CD4-positive, alpha-beta T cell treated with Interleukin-17A for 4 hours (primary cell): Measurements from ENCODE around the gene SAG.
A peak's percentile ranks its signal among the peaks of the same experiment; 100 is the strongest.

Experiments used
- DNase-seq: peaks from one replicate; pipeline ENCODE4 v3.0.0-alpha.2; 2020; ENCODE audit warnings: mixed read lengths

SAG gene

GRCh38 chr2:233307565-233307964 is at the start of gene SAG:
TSS of gene SAG (plus strand) at chr2:233307816. CDS start at chr2:233309190, 1,374 bp downstream.
- no peak for DNase-seq

- no peak for DNase-seq
These were observed 49.4 kb upstream of the SAG start for GRCh38 chr2:233258211-233258610.

GRCh38 chr2:233259730-233260129 is 47.9 kb upstream of the SAG start:
- no peak for DNase-seq

- DNase-seq: no peak
These were observed 47.0 kb upstream of the SAG start for GRCh38 chr2:233260661-233261060.

GRCh38 chr2:233261819-233262555 is 45.6 kb upstream of the SAG start:
- no peak for DNase-seq

- no peak for DNase-seq
These were observed 45.1 kb upstream of the SAG start for GRCh38 chr2:233262562-233262961.

GRCh38 chr2:233263045-233263570 is 44.5 kb upstream of the SAG start:
- DNase-seq: no peak

GRCh38 chr2:233264667-233265066 is 42.9 kb upstream of the SAG start:
- DNase-seq: no peak

- no peak for DNase-seq
These were observed 41.7 kb upstream of the SAG start for GRCh38 chr2:233265899-233266431.

GRCh38 chr2:233266481-233266880 is 41.1 kb upstream of the SAG start:
- no peak for DNase-seq

- DNase-seq: peak; percentile 82
These were observed 39.9 kb upstream of the SAG start for GRCh38 chr2:233267516-233268245.

- peak; percentile 41 for DNase-seq
These were observed 37.2 kb upstream of the SAG start for GRCh38 chr2:233270366-233270765.

- DNase-seq: no peak
These were observed 36.7 kb upstream of the SAG start for GRCh38 chr2:233270951-233271350.

GRCh38 chr2:233271693-233272092 is 35.9 kb upstream of the SAG start:
- DNase-seq: no peak

- no peak for DNase-seq
These were observed 34.5 kb upstream of the SAG start for GRCh38 chr2:233273120-233273519.

- DNase-seq: no peak
These were observed 32.4 kb upstream of the SAG start for GRCh38 chr2:233275223-233275622.

- no peak for DNase-seq
These were observed 28.7 kb upstream of the SAG start for GRCh38 chr2:233278921-233279320.

GRCh38 chr2:233280114-233280693 is 27.4 kb upstream of the SAG start:
- no peak for DNase-seq

GRCh38 chr2:233281553-233281952 is 26.1 kb upstream of the SAG start:
- DNase-seq: no peak

- no peak for DNase-seq
These were observed 25.5 kb upstream of the SAG start for GRCh38 chr2:233281992-233282603.

GRCh38 chr2:233285921-233286320 is 21.7 kb upstream of the SAG start:
- no peak for DNase-seq

GRCh38 chr2:233287871-233288270 is 19.7 kb upstream of the SAG start:
- DNase-seq: no peak

GRCh38 chr2:233288663-233289062 is 19.0 kb upstream of the SAG start:
- no peak for DNase-seq
